H9 (cell line): ENCODE results near the gene PPP3CB. TPM values are rescaled to one million over a fixed set of nuclear protein-coding genes. Genes with fewer than 3 reads are reported as not detected.

Experiments used
- DNase-seq: peaks from one replicate; pipeline ENCODE4 v3.0.0-alpha.2; 2017
- H2AFZ ChIP-seq: one replicate; pipeline ENCODE4 v1.6.1; 2013; ENCODE audit warnings: mild to moderate bottlenecking, low read length, control low read depth, moderate library complexity
- H2AK5ac ChIP-seq: 2 replicates; pipeline ENCODE4 v1.6.1; 2013; ENCODE audit warnings: low read length, control low read depth, mixed read lengths; ENCODE audit not compliant: insufficient read length
- H2BK120ac ChIP-seq: one replicate; pipeline ENCODE4 v1.6.1; 2013; ENCODE audit warnings: low read depth, mild to moderate bottlenecking, low read length, control low read depth, inconsistent platforms; ENCODE audit not compliant: poor library complexity, severe bottlenecking
- H2BK12ac ChIP-seq: 2 replicates; pipeline ENCODE4 v1.6.1; 2013; ENCODE audit warnings: low read length, control low read depth, mixed read lengths, low read depth; ENCODE audit not compliant: insufficient read length
- H2BK15ac ChIP-seq: 2 replicates; pipeline ENCODE4 v1.6.1; 2013; ENCODE audit warnings: low read depth, low read length, control low read depth
- H2BK20ac ChIP-seq: one replicate; pipeline ENCODE4 v1.6.1; 2013; ENCODE audit warnings: low read depth, mild to moderate bottlenecking, low read length, control low read depth, inconsistent platforms; ENCODE audit not compliant: poor library complexity, severe bottlenecking
- H2BK5ac ChIP-seq: 2 replicates; pipeline ENCODE4 v1.6.1; 2013; ENCODE audit warnings: low read length, control low read depth, mixed read lengths; ENCODE audit not compliant: insufficient read length
- H3K14ac ChIP-seq: 2 replicates; pipeline ENCODE4 v1.6.1; 2013; ENCODE audit warnings: low read length, control low read depth; ENCODE audit not compliant: insufficient read depth
- H3K18ac ChIP-seq: 2 replicates; pipeline ENCODE4 v1.6.1; 2013; ENCODE audit warnings: low read depth, mild to moderate bottlenecking, mixed read lengths, low read length, control low read depth; ENCODE audit not compliant: insufficient read length
- H3K23ac ChIP-seq: 2 replicates; pipeline ENCODE4 v1.6.1; 2013; ENCODE audit warnings: low read length, control low read depth, mixed read lengths, low read depth; ENCODE audit not compliant: insufficient read length
- H3K23me2 ChIP-seq: 2 replicates; pipeline ENCODE4 v1.6.1; 2013; ENCODE audit warnings: low read depth, mild to moderate bottlenecking, mixed read lengths, low read length, control low read depth; ENCODE audit not compliant: insufficient read length, poor library complexity, severe bottlenecking
- H3K27ac ChIP-seq: 2 replicates; pipeline ENCODE4 v1.5.1; 2013; ENCODE audit warnings: low read length, control low read depth, mixed read lengths, low read depth; ENCODE audit not compliant: insufficient read length
- H3K27me3 ChIP-seq: 2 replicates; pipeline ENCODE4 v1.6.1; 2013; ENCODE audit warnings: low read length, control low read depth, inconsistent platforms; ENCODE audit not compliant: insufficient read depth
- H3K4ac ChIP-seq: 2 replicates; pipeline ENCODE4 v1.6.1; 2013; ENCODE audit warnings: low read depth, mild to moderate bottlenecking, control low read depth, inconsistent platforms, low read length, moderate library complexity
- H3K4me1 ChIP-seq: 2 replicates; pipeline ENCODE4 v1.6.1; 2013; ENCODE audit warnings: low read length, control low read depth, inconsistent platforms; ENCODE audit not compliant: insufficient read depth
- H3K4me2 ChIP-seq: 2 replicates; pipeline ENCODE4 v1.6.1; 2013; ENCODE audit warnings: low read length, control low read depth, mixed read lengths; ENCODE audit not compliant: insufficient read length, insufficient read depth
- H3K56ac ChIP-seq: 2 replicates; pipeline ENCODE4 v1.6.1; 2013; ENCODE audit warnings: low read depth, mild to moderate bottlenecking, mixed read lengths, low read length, control low read depth; ENCODE audit not compliant: insufficient read length
- H3K79me1 ChIP-seq: 2 replicates; pipeline ENCODE4 v1.6.1; 2013; ENCODE audit warnings: low read depth, mild to moderate bottlenecking, moderate library complexity, low read length, control low read depth, inconsistent platforms; ENCODE audit not compliant: insufficient read depth, poor library complexity, severe bottlenecking
- H3K79me2 ChIP-seq: 2 replicates; pipeline ENCODE4 v1.6.1; 2013; ENCODE audit warnings: low read length, control low read depth, inconsistent platforms; ENCODE audit not compliant: insufficient read depth
- H3K9ac ChIP-seq: 2 replicates; pipeline ENCODE4 v1.6.1; 2013; ENCODE audit warnings: low read length, control low read depth, mixed read lengths; ENCODE audit not compliant: insufficient read length; ENCODE audit errors: extremely low read depth
- H3K9me3 ChIP-seq: one replicate; pipeline ENCODE4 v1.6.1; 2013; ENCODE audit warnings: low read depth, low read length, inconsistent platforms; ENCODE audit not compliant: control insufficient read depth
- H3T11ph ChIP-seq: one replicate; pipeline ENCODE4 v1.6.1; 2013; ENCODE audit warnings: mild to moderate bottlenecking, low read length, control low read depth, inconsistent platforms
- H4K20me1 ChIP-seq: one replicate; pipeline ENCODE4 v1.6.1; 2013; ENCODE audit not compliant: control insufficient read depth, insufficient read length, insufficient read depth
- H4K5ac ChIP-seq: 2 replicates; pipeline ENCODE4 v1.6.1; 2013; ENCODE audit warnings: low read depth, mild to moderate bottlenecking, mixed read lengths, low read length, control low read depth; ENCODE audit not compliant: insufficient read length
- H4K8ac ChIP-seq: replicated peaks from 2 replicates; pipeline ENCODE4 v1.6.1; 2013; ENCODE audit warnings: low read length, control low read depth, mixed read lengths, low read depth; ENCODE audit not compliant: insufficient read length
- H4K91ac ChIP-seq: 2 replicates; pipeline ENCODE4 v1.6.1; 2013; ENCODE audit warnings: low read depth, mild to moderate bottlenecking, moderate library complexity, mixed read lengths, low read length, control low read depth; ENCODE audit not compliant: insufficient read length
- H3K27ac Mint-ChIP-seq, 3 experiments: 2 replicates in 2 of 3; 3 replicates in 1 of 3; pipeline ENCODE4 v1.8.0; 2020 to 2021; ENCODE audit warnings: mixed read lengths in 3 of 3, mild to moderate bottlenecking in 1 of 3, moderate library complexity in 1 of 3
- H3K27me3 Mint-ChIP-seq: 2 replicates; pipeline ENCODE4 v1.8.0; 2021; ENCODE audit warnings: low read depth, mild to moderate bottlenecking, moderate library complexity, mixed read lengths
- H3K36me3 Mint-ChIP-seq, 3 experiments: 2 replicates in 2 of 3; 3 replicates in 1 of 3; pipeline ENCODE4 v1.8.0; 2020 to 2021; ENCODE audit warnings: low read depth in 3 of 3, mixed read lengths in 3 of 3; ENCODE audit not compliant: insufficient read depth in 1 of 3
- H3K4me1 Mint-ChIP-seq, 2 experiments: 2 replicates each; pipeline ENCODE4 v1.8.0; 2020; ENCODE audit warnings: mixed read lengths in 2 of 2
- H3K4me3 Mint-ChIP-seq, 2 experiments: 2 replicates in 1 of 2; 3 replicates in 1 of 2; pipeline ENCODE4 v1.8.0; 2020 to 2021; ENCODE audit warnings: mild to moderate bottlenecking in 2 of 2, mixed read lengths in 2 of 2, moderate library complexity in 1 of 2
- H3K9me3 Mint-ChIP-seq, 2 experiments: 2 replicates in 1 of 2; 3 replicates in 1 of 2; pipeline ENCODE4 v1.8.0; 2020; ENCODE audit warnings: mild to moderate bottlenecking in 2 of 2, mixed read lengths in 2 of 2, moderate library complexity in 1 of 2
- WGBS: extraction: QIAGEN DNeasy Blood & Tissue Kit; methylation state at CpG from one replicate; pipeline ENCODE4 v1.1.7; 2013; ENCODE audit warnings: missing lambda C conversion rate, low lambda C conversion rate, mixed read lengths; ENCODE audit not compliant: insufficient read length; ENCODE audit errors: extremely low coverage; 5-methylcytosine and 5-hydroxymethylcytosine counted together
- total RNA-seq: library from RNA; stranded (reverse); gene quantifications from 2 replicates; pipeline ENCODE4 v1.2.1, GENCODE V29; 2021
- TF ChIP-seq, protein P1 (sequence below): fragments of 200-600 bp; sonication (generic); conservative IDR thresholded peaks from 3 replicates; pipeline ENCODE4 v1.8.0; 2021; ENCODE audit warnings: antibody characterized with exemption, mild to moderate bottlenecking

PPP3CB gene
- total RNA-seq, 1 experiment from 2014 or later: 37.3 TPM

DNA sequence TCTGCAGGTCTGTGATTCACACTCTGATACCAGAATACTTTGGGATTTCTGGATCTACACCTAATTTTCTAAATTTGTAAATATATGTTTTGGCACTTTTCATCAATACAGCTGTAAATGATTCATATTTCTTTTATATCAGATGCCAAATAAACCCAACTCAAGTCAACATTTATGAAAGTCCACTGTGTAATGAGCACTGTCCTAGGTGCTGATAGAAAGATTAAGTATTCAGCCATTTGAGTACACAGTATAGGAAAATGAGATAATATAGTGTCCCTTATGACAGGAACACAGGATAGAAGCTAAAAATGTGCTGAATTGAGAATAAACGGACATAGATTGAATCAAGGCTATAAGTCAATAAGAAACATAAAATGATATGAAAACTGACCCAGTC, 88.3 kb downstream of the PPP3CB start:
- Mint-ChIP-seq H3K36me3 (peaks cover 0 to 13% (median 3%) of the 10 kb centered on the region in 3 experiments; a peak in 4 of 7 replicates), H3K9me3 (peaks cover 0 to 2% of the 10 kb centered on the region in 2 experiments; a peak in 1 of 5 replicates), H3K27ac (no peak overlapping the region), H3K4me1 (peaks cover 7 to 16% of the 10 kb centered on the region in 2 experiments), H3K27me3 (no peaks in the 10 kb centered on the region), H3K4me3 (no peak overlapping the region)
- Histone ChIP-seq H3K14ac (no peak overlapping the region), H3K9ac (no peak overlapping the region), H4K20me1 (no peaks in the 10 kb centered on the region), H4K5ac (no peak overlapping the region), H3K79me1 (peaks cover 8% of the 10 kb centered on the region), H3K27me3 (no peaks in the 10 kb centered on the region), H2BK5ac (no peak overlapping the region), H3T11ph (no peak overlapping the region), H3K23me2 (no peaks in the 10 kb centered on the region), H3K18ac (no peak overlapping the region), H3K4me1 (no peaks in the 10 kb centered on the region), H2BK12ac (no peak overlapping the region), H3K23ac (no peak overlapping the region), H2AFZ (no peak overlapping the region), H2AK5ac (no peak overlapping the region), H3K9me3 (no peaks in the 10 kb centered on the region), H3K79me2 (peaks cover 11% of the 10 kb centered on the region; the same call in 1 of the 2 replicates), H4K8ac (no peak overlapping the region), H3K56ac (no peak overlapping the region), H3K4ac (no peak overlapping the region), H3K4me2 (no peak overlapping the region), H2BK120ac (no peak overlapping the region), H2BK15ac (no peak overlapping the region), H4K91ac (no peak overlapping the region), H3K27ac (no peak overlapping the region), H2BK20ac (no peak overlapping the region)
- DNase-seq: no peak
- WGBS: no CpG with 5 or more reads among the region's 1 CpG
- TF ChIP-seq, protein P1, sequence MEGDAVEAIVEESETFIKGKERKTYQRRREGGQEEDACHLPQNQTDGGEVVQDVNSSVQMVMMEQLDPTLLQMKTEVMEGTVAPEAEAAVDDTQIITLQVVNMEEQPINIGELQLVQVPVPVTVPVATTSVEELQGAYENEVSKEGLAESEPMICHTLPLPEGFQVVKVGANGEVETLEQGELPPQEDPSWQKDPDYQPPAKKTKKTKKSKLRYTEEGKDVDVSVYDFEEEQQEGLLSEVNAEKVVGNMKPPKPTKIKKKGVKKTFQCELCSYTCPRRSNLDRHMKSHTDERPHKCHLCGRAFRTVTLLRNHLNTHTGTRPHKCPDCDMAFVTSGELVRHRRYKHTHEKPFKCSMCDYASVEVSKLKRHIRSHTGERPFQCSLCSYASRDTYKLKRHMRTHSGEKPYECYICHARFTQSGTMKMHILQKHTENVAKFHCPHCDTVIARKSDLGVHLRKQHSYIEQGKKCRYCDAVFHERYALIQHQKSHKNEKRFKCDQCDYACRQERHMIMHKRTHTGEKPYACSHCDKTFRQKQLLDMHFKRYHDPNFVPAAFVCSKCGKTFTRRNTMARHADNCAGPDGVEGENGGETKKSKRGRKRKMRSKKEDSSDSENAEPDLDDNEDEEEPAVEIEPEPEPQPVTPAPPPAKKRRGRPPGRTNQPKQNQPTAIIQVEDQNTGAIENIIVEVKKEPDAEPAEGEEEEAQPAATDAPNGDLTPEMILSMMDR: no peak
